ENCODE data around the gene NRIP3.
"Not testable (repeated sequence)": the region's sequence is repeated elsewhere in the genome, so short reads cannot be mapped to it uniquely, and the experiment has no call there.

Gene NRIP3

DNA sequence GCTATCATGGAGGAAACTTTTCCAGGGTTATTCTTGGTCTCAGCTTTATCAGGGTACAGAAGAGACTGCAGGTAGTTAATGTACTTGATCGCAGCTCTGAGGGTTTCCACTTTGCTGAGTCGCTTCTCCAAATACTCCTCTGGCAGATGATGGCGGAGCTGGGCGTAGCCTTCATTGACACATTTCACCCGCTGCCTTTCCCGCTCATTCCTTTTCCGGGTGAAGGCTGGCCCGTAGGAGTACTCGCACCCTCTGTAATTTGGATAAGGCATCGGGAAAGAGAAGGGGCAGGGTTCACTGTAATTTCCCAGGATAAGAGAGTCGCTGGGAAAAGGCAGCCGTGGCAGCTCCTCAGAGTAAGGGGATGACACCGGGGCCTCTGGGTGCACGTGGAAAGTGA is 66.1 kb downstream of the NRIP3 start:
- Histone ChIP-seq H3K9me3 (ENCODE audit: insufficient read depth, low read depth, low read length) (no peaks in the 10 kb centered on the region), H3K27me3 (ENCODE audit: insufficient read depth, low read length) (no peaks in the 10 kb centered on the region), H3K4me1 (ENCODE audit: control insufficient read depth in 1 of 2, insufficient read depth in 2 of 2, low read length in 2 of 2) (peaks cover 3 to 9% of the 10 kb centered on the region in 2 experiments), H3K4ac (ENCODE audit: low read depth, low read length) (no peak overlapping the region), H4K8ac (ENCODE audit: low read depth, low read length) (no peak overlapping the region), H3K14ac (ENCODE audit: low read length) (no peak overlapping the region), H4K12ac (ENCODE audit: low read depth, low read length) (no peak overlapping the region), H3K23ac (ENCODE audit: low read length) (no peak overlapping the region), H3K4me3 (ENCODE audit: low read depth, low read length) (no peak overlapping the region), H2BK5ac (ENCODE audit: low read depth, low read length, poor library complexity) (no peak overlapping the region), H2BK120ac (ENCODE audit: insufficient read depth, low read length, poor library complexity) (no peak overlapping the region), H3K27ac (ENCODE audit: low read depth, low read length) (no peak overlapping the region), H3K18ac (ENCODE audit: low read length) (no peak overlapping the region), H2AK5ac (ENCODE audit: low read length) (no peak overlapping the region), H3K9ac (ENCODE audit: low read length) (no peak overlapping the region), H3K36me3 (ENCODE audit: control insufficient read depth in 1 of 2, insufficient read depth in 2 of 2, low read length in 2 of 2) (no peaks in the 10 kb centered on the region), H3K4me2 (ENCODE audit: low read length) (no peak overlapping the region), H2BK12ac (ENCODE audit: low read length) (no peak overlapping the region), H3K79me1 (ENCODE audit: low read length) (no peaks in the 10 kb centered on the region), H2AFZ (ENCODE audit: insufficient read depth, low read length, poor library complexity) (no peak overlapping the region), H3K79me2 (ENCODE audit: control insufficient read depth, insufficient read depth, low read length, poor library complexity) (no peaks in the 10 kb centered on the region), H4K91ac (ENCODE audit: low read depth, low read length) (no peak overlapping the region)
- WGBS (ENCODE audit: extremely low coverage, insufficient coverage, insufficient read length): no CpG with 5 or more reads among the region's 14 CpGs
- DNase-seq: no peak

- H3K27me3 ChIP-seq (ENCODE audit: insufficient read depth, low read length): no peaks in the 10 kb centered on the region
- H3K4me1 ChIP-seq (ENCODE audit: control insufficient read depth in 1 of 2, insufficient read depth in 2 of 2, low read length in 2 of 2): peaks cover 4 to 11% of the 10 kb centered on the region in 2 experiments
- H3K18ac ChIP-seq (ENCODE audit: low read length): no peak overlapping the region
- no peak overlapping the region for H3K9ac ChIP-seq (ENCODE audit: low read length)
- no peaks in the 10 kb centered on the region for H3K79me1 ChIP-seq (ENCODE audit: low read length)
- no peaks in the 10 kb centered on the region for H3K79me2 ChIP-seq (ENCODE audit: control insufficient read depth, insufficient read depth, low read length, poor library complexity)
- H3K14ac ChIP-seq (ENCODE audit: low read length): no peak overlapping the region
- H3K23ac ChIP-seq (ENCODE audit: low read length): no peak overlapping the region
- no peak overlapping the region for H3K4ac ChIP-seq (ENCODE audit: low read depth, low read length)
- H2BK5ac ChIP-seq (ENCODE audit: low read depth, low read length, poor library complexity): no peak overlapping the region
- H3K27ac ChIP-seq (ENCODE audit: low read depth, low read length): no peak overlapping the region
- H2AFZ ChIP-seq (ENCODE audit: insufficient read depth, low read length, poor library complexity): no peak overlapping the region
- H2BK12ac ChIP-seq (ENCODE audit: low read length): no peak overlapping the region
- no peak overlapping the region for H2AK5ac ChIP-seq (ENCODE audit: low read length)
- no peak overlapping the region for H4K8ac ChIP-seq (ENCODE audit: low read depth, low read length)
- no peak overlapping the region for H3K4me2 ChIP-seq (ENCODE audit: low read length)
- no peak overlapping the region for H3K4me3 ChIP-seq (ENCODE audit: low read depth, low read length)
- no peak overlapping the region for H4K12ac ChIP-seq (ENCODE audit: low read depth, low read length)
- no peaks in the 10 kb centered on the region for H3K36me3 ChIP-seq (ENCODE audit: control insufficient read depth in 1 of 2, insufficient read depth in 2 of 2, low read length in 2 of 2)
- no peak overlapping the region for H4K91ac ChIP-seq (ENCODE audit: low read depth, low read length)
- WGBS (ENCODE audit: extremely low coverage, insufficient coverage, insufficient read length): no CpG with 5 or more reads among the region's 10 CpGs
- no peaks in the 10 kb centered on the region for H3K9me3 ChIP-seq (ENCODE audit: insufficient read depth, low read depth, low read length)
- H2BK120ac ChIP-seq (ENCODE audit: insufficient read depth, low read length, poor library complexity): no peak overlapping the region
- peak in 1 of 2 donors; percentile 29 for DNase-seq
Measured at GRCh38 chr11:8937159-8937558, 66.6 kb downstream of the NRIP3 start.

DNA sequence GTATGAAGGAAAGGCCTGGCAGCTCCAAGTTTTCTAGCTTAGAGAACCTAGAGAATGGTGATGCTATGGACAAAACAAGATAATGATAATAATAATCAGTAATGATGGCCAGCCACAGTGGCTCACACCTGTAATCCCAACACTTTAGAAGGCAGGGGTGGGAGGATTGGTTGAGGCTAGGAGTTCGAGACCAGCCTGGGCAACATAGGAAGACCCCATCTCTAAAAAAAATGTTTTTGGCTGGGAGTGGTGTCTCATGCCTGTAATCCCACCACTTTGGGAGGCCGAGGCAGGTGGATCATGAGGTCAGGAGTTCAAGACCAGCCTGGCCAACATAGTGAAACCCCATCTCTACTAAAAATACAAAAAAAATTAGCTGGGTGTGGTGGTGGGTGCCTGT is 68.0 kb downstream of the NRIP3 start:
- not testable (repeated sequence) for H4K91ac ChIP-seq (ENCODE audit: low read depth, low read length); H3K4me3 ChIP-seq (ENCODE audit: low read depth, low read length); H3K4ac ChIP-seq (ENCODE audit: low read depth, low read length); H3K79me2 ChIP-seq (ENCODE audit: control insufficient read depth, insufficient read depth, low read length, poor library complexity); H3K36me3 ChIP-seq (ENCODE audit: control insufficient read depth in 1 of 2, insufficient read depth in 2 of 2, low read length in 2 of 2); H2BK12ac ChIP-seq (ENCODE audit: low read length); H3K79me1 ChIP-seq (ENCODE audit: low read length); H4K12ac ChIP-seq (ENCODE audit: low read depth, low read length); H2AFZ ChIP-seq (ENCODE audit: insufficient read depth, low read length, poor library complexity); DNase-seq; H3K27me3 ChIP-seq (ENCODE audit: insufficient read depth, low read length); H3K23ac ChIP-seq (ENCODE audit: low read length); H3K18ac ChIP-seq (ENCODE audit: low read length); H2BK120ac ChIP-seq (ENCODE audit: insufficient read depth, low read length, poor library complexity); H2BK5ac ChIP-seq (ENCODE audit: low read depth, low read length, poor library complexity); H4K8ac ChIP-seq (ENCODE audit: low read depth, low read length); H2AK5ac ChIP-seq (ENCODE audit: low read length); H3K14ac ChIP-seq (ENCODE audit: low read length); H3K4me2 ChIP-seq (ENCODE audit: low read length); H3K27ac ChIP-seq (ENCODE audit: low read depth, low read length); H3K9ac ChIP-seq (ENCODE audit: low read length); H3K9me3 ChIP-seq (ENCODE audit: insufficient read depth, low read depth, low read length)
- H3K4me1 ChIP-seq (ENCODE audit: control insufficient read depth in 1 of 2, insufficient read depth in 2 of 2, low read length in 2 of 2): peaks cover 4 to 11% of the 10 kb centered on the region in 2 experiments
- WGBS (ENCODE audit: extremely low coverage, insufficient coverage, insufficient read length): no CpG with 5 or more reads among the region's 2 CpGs

DNA sequence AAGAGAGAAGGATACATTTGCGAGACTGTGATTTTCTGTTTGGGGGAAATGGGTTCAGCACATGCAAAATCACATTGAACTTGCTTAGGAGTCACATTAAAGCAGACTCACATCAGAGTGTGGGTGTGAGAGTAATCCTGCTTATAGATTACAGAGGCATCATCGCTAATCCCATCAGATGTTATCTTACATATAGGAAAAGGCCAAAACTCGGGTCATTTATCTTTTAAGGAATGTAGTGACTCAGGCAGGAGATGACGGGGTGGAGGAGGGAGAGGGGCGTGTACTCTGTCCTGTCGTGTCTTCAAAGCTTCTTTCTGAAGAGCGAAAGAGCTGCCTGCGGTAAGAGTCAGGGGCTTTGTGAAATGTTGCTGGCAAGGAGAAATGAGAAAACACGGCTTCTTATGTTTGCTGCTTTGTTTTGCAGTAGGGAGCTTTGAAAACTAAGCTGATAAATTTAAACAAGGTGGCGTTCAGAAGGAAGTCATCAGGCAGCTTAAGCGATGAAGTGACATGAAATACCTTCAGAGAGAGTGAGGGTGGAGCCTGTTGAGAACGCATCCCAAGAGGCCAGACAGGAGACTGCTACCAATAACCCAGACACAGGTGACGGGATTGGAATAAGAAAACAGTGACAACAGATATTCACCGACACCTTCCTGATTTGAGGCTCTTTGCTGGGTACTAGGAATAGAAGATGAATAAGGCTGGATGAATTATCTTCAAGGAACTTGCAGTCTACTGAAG is 68.9 kb downstream of the NRIP3 start:
- no peak overlapping the region for H4K91ac ChIP-seq (ENCODE audit: low read depth, low read length)
- H3K9me3 ChIP-seq (ENCODE audit: insufficient read depth, low read depth, low read length): no peaks in the 10 kb centered on the region
- no peak overlapping the region for H4K12ac ChIP-seq (ENCODE audit: low read depth, low read length)
- peaks cover 4 to 11% of the 10 kb centered on the region in 2 experiments for H3K4me1 ChIP-seq (ENCODE audit: control insufficient read depth in 1 of 2, insufficient read depth in 2 of 2, low read length in 2 of 2)
- no peak overlapping the region for H3K23ac ChIP-seq (ENCODE audit: low read length)
- H3K27me3 ChIP-seq (ENCODE audit: insufficient read depth, low read length): no peaks in the 10 kb centered on the region
- H3K36me3 ChIP-seq (ENCODE audit: control insufficient read depth in 1 of 2, insufficient read depth in 2 of 2, low read length in 2 of 2): no peaks in the 10 kb centered on the region
- H3K79me2 ChIP-seq (ENCODE audit: control insufficient read depth, insufficient read depth, low read length, poor library complexity): no peaks in the 10 kb centered on the region
- no peak overlapping the region for H2AFZ ChIP-seq (ENCODE audit: insufficient read depth, low read length, poor library complexity)
- WGBS (ENCODE audit: extremely low coverage, insufficient coverage, insufficient read length): no CpG with 5 or more reads among the region's 14 CpGs
- H3K18ac ChIP-seq (ENCODE audit: low read length): no peak overlapping the region
- H2BK5ac ChIP-seq (ENCODE audit: low read depth, low read length, poor library complexity): no peak overlapping the region
- H3K27ac ChIP-seq (ENCODE audit: low read depth, low read length): no peak overlapping the region
- no peaks in the 10 kb centered on the region for H3K79me1 ChIP-seq (ENCODE audit: low read length)
- H2AK5ac ChIP-seq (ENCODE audit: low read length): no peak overlapping the region
- no peak overlapping the region for H2BK12ac ChIP-seq (ENCODE audit: low read length)
- DNase-seq: peak; percentile 64
- no peak overlapping the region for H4K8ac ChIP-seq (ENCODE audit: low read depth, low read length)
- no peak overlapping the region for H3K4me2 ChIP-seq (ENCODE audit: low read length)
- no peak overlapping the region for H2BK120ac ChIP-seq (ENCODE audit: insufficient read depth, low read length, poor library complexity)
- H3K4ac ChIP-seq (ENCODE audit: low read depth, low read length): no peak overlapping the region
- no peak overlapping the region for H3K9ac ChIP-seq (ENCODE audit: low read length)
- no peak overlapping the region for H3K14ac ChIP-seq (ENCODE audit: low read length)
- H3K4me3 ChIP-seq (ENCODE audit: low read depth, low read length): no peak overlapping the region
